Measurements from ENCODE around the gene RAB11FIP4. TPM values are rescaled to one million over a fixed set of nuclear protein-coding genes. Genes with fewer than 3 reads are reported as not detected.

The RAB11FIP4 gene
- total RNA-seq, 1 donor: 0.72 TPM

- TF ChIP-seq, protein P1, sequence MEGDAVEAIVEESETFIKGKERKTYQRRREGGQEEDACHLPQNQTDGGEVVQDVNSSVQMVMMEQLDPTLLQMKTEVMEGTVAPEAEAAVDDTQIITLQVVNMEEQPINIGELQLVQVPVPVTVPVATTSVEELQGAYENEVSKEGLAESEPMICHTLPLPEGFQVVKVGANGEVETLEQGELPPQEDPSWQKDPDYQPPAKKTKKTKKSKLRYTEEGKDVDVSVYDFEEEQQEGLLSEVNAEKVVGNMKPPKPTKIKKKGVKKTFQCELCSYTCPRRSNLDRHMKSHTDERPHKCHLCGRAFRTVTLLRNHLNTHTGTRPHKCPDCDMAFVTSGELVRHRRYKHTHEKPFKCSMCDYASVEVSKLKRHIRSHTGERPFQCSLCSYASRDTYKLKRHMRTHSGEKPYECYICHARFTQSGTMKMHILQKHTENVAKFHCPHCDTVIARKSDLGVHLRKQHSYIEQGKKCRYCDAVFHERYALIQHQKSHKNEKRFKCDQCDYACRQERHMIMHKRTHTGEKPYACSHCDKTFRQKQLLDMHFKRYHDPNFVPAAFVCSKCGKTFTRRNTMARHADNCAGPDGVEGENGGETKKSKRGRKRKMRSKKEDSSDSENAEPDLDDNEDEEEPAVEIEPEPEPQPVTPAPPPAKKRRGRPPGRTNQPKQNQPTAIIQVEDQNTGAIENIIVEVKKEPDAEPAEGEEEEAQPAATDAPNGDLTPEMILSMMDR (IDR thresholded peaks at IDR 0.05; ENCODE audit: extremely low read depth, low read depth, low read length): no peak
- Histone ChIP-seq H2AFZ (ENCODE audit: low read length) (no peak overlapping the region), H3K27ac (ENCODE audit: low read depth, low read length) (no peak overlapping the region), H3K79me2 (ENCODE audit: insufficient read depth, low read length) (peaks cover 31% of the 10 kb centered on the region), H3K27me3 (ENCODE audit: insufficient read depth, low read length) (no peaks in the 10 kb centered on the region), H3K4me3 (ENCODE audit: insufficient read depth, low read length) (no peak overlapping the region), H3K9me3 (ENCODE audit: low read depth, low read length) (no peaks in the 10 kb centered on the region), H3K36me3 (ENCODE audit: insufficient read depth, low read length) (no peaks in the 10 kb centered on the region), H3K4me2 (ENCODE audit: insufficient read depth, low read length) (no peak overlapping the region), H4K20me1 (ENCODE audit: insufficient read depth, low read length) (peaks cover 20% of the 10 kb centered on the region), H3K4me1 (ENCODE audit: insufficient read depth, low read length) (peaks cover 18% of the 10 kb centered on the region)
- no peak for DNase-seq (ENCODE audit: insufficient read length, low spot score, missing footprints)
Observed at GRCh38 chr17:31556969-31557645, 165.6 kb downstream of the RAB11FIP4 start.

GRCh38 chr17:31558748-31559583 lies 167.5 kb downstream of the RAB11FIP4 start:
- Histone ChIP-seq H3K27me3 (ENCODE audit: insufficient read depth, low read length) (no peaks in the 10 kb centered on the region), H3K79me2 (ENCODE audit: insufficient read depth, low read length) (peaks cover 49% of the 10 kb centered on the region), H4K20me1 (ENCODE audit: insufficient read depth, low read length) (peaks cover 33% of the 10 kb centered on the region), H3K36me3 (ENCODE audit: insufficient read depth, low read length) (peaks cover 15% of the 10 kb centered on the region), H3K4me2 (ENCODE audit: insufficient read depth, low read length) (peak overlapping the region; percentile 100), H3K27ac (ENCODE audit: low read depth, low read length) (peak overlapping the region; percentile 82), H3K9me3 (ENCODE audit: low read depth, low read length) (no peaks in the 10 kb centered on the region), H3K4me3 (ENCODE audit: insufficient read depth, low read length) (peak overlapping the region; percentile 81), H2AFZ (ENCODE audit: low read length) (peak overlapping the region; percentile 42), H3K4me1 (ENCODE audit: insufficient read depth, low read length) (peaks cover 35% of the 10 kb centered on the region)
- TF ChIP-seq, protein P1 (IDR thresholded peaks at IDR 0.05; ENCODE audit: extremely low read depth, low read depth, low read length): peak; percentile 62
- peak; percentile 99 for DNase-seq (ENCODE audit: insufficient read length, low spot score, missing footprints)

GRCh38 chr17:31559584-31560501 lies 168.4 kb downstream of the RAB11FIP4 start:
- TF ChIP-seq, protein P1 (IDR thresholded peaks at IDR 0.05; ENCODE audit: extremely low read depth, low read depth, low read length): no peak
- peak overlapping the region; percentile 100 for H3K4me2 ChIP-seq (ENCODE audit: insufficient read depth, low read length)
- H3K9me3 ChIP-seq (ENCODE audit: low read depth, low read length): no peaks in the 10 kb centered on the region
- H3K36me3 ChIP-seq (ENCODE audit: insufficient read depth, low read length): peaks cover 20% of the 10 kb centered on the region
- peaks cover 58% of the 10 kb centered on the region for H3K79me2 ChIP-seq (ENCODE audit: insufficient read depth, low read length)
- no peak overlapping the region for H2AFZ ChIP-seq (ENCODE audit: low read length)
- H3K27me3 ChIP-seq (ENCODE audit: insufficient read depth, low read length): no peaks in the 10 kb centered on the region
- peaks cover 44% of the 10 kb centered on the region for H3K4me1 ChIP-seq (ENCODE audit: insufficient read depth, low read length)
- peak overlapping the region; percentile 81 for H3K4me3 ChIP-seq (ENCODE audit: insufficient read depth, low read length)
- peak; percentile 93 for DNase-seq (ENCODE audit: insufficient read length, low spot score, missing footprints)
- peaks cover 42% of the 10 kb centered on the region for H4K20me1 ChIP-seq (ENCODE audit: insufficient read depth, low read length)
- peak overlapping the region; percentile 82 for H3K27ac ChIP-seq (ENCODE audit: low read depth, low read length)

All from osteoblast (primary cell).